Bronchial epithelial cell (primary cell): ENCODE measurements around the gene SDK2. TPM values are rescaled to one million over a fixed set of nuclear protein-coding genes. Genes with fewer than 3 reads are reported as not detected.

ENCODE experiments used
- DNase-seq: peaks from one replicate; pipeline ENCODE4 v3.0.0-alpha.2; 2010; ENCODE audit warnings: low read depth
- FAIRE-seq: peaks from 2 replicates; lab custom pipeline; 2011; peaks lifted over from hg19 to GRCh38; lab: Jason Lieb, UNC
- H3K27me3 ChIP-seq: 2 replicates; pipeline ENCODE4 v1.5.1; 2011; ENCODE audit warnings: low read length; ENCODE audit not compliant: control insufficient read depth, insufficient read depth
- H3K36me3 ChIP-seq: 2 replicates; pipeline ENCODE4 v1.5.1; 2011; ENCODE audit warnings: low read length; ENCODE audit not compliant: control insufficient read depth, insufficient read depth
- H3K4me3 ChIP-seq: 2 replicates; pipeline ENCODE4 v1.5.1; 2011; ENCODE audit warnings: mild to moderate bottlenecking, low read depth, low read length, control low read depth
- total RNA-seq: library from RNA; depleted of rRNA; stranded (reverse); fragments of >200 nt; gene quantifications from 2 replicates; pipeline ENCODE4 v1.2.1, GENCODE V29; 2014
- TF ChIP-seq, protein P1 (sequence below): IDR thresholded peaks from 2 replicates; pipeline ENCODE4 v1.5.1; 2011; ENCODE audit warnings: mild to moderate bottlenecking, moderate library complexity, low read length, control low read depth, inconsistent platforms; ENCODE audit not compliant: insufficient read depth, severe bottlenecking

Gene SDK2
- total RNA-seq, 1 donor from 2014 or later = 2.1 TPM

DNA sequence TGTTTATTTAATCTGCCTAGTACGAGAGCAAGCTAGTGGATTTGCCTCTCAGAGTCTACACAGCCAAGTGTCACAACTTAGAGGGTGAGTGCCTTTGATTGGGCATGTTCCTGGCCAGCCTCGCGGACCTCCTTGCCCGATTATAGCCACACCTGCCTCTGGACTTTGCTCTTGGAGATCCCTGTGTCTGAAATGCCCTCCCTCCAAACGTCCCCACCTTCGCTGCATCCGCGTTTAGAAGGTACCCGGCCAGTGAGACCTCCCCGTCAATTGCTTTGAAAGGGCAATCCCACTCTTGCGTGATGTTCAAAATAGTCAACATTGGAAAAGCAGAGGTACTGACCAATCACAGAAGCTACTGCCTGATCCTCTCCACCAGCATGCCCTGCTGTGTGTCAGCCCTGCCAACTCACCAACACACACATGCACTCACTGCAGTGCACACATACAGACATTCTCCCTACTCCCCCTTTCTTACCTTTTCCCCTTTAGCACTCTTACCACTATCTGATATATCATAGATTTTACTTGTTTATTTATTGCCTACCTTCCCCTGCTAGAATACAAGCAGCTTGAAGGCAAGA lies 6.5 kb upstream of the SDK2 start:
- TF ChIP-seq, protein P1, sequence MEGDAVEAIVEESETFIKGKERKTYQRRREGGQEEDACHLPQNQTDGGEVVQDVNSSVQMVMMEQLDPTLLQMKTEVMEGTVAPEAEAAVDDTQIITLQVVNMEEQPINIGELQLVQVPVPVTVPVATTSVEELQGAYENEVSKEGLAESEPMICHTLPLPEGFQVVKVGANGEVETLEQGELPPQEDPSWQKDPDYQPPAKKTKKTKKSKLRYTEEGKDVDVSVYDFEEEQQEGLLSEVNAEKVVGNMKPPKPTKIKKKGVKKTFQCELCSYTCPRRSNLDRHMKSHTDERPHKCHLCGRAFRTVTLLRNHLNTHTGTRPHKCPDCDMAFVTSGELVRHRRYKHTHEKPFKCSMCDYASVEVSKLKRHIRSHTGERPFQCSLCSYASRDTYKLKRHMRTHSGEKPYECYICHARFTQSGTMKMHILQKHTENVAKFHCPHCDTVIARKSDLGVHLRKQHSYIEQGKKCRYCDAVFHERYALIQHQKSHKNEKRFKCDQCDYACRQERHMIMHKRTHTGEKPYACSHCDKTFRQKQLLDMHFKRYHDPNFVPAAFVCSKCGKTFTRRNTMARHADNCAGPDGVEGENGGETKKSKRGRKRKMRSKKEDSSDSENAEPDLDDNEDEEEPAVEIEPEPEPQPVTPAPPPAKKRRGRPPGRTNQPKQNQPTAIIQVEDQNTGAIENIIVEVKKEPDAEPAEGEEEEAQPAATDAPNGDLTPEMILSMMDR = no peak
- Histone ChIP-seq H3K4me3 (no peak overlapping the region), H3K27me3 (peaks cover 4% of the 10 kb centered on the region), H3K36me3 (no peaks in the 10 kb centered on the region)
- FAIRE-seq (peak; percentile 32), DNase-seq (no peak)

DNA sequence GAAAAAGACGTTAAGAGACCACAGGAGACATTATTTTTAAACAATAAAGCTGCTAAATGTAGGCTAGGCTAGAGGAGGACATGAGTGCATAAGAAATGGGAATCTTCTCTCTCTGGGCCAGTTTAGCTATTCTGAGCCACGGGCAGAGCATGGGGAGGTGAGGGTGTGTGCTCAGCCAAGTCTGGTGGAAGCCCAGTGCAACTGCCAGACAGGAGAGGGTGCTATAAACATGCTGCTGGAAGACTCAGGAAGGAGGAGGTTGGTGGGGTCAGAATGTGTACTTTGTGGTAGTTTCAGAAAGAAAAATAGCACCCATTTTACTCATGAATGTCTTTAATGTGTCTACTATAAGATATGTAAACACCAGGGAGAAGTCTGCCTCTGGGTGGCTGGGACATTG lies 5.9 kb upstream of the SDK2 start:
- H3K36me3 ChIP-seq = no peaks in the 10 kb centered on the region
- DNase-seq = no peak
- FAIRE-seq = no peak
- no peak overlapping the region for H3K4me3 ChIP-seq
- TF ChIP-seq, protein P1 = peak; percentile 26
- peaks cover 4% of the 10 kb centered on the region for H3K27me3 ChIP-seq

DNA sequence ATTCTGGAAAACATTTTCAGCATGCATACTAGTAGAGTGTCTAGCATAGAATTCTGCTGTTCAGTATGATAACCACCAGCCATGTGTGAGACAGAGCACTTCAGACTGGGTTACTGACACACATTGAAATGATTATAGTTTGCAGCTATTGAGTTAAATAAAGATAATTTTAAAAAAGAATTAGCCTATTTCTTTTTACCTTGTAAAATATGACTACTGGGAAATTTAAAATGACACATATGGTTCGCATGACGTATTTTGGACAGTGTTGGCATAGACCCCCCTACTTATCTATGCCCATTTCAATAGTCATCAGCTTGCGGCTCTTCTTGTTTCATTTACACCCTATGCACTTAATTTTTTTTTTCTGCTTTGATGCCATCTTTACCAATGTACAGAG lies 4.7 kb upstream of the SDK2 start:
- peaks cover 4% of the 10 kb centered on the region for H3K27me3 ChIP-seq
- TF ChIP-seq, protein P1 = no peak
- no peak for FAIRE-seq

DNA sequence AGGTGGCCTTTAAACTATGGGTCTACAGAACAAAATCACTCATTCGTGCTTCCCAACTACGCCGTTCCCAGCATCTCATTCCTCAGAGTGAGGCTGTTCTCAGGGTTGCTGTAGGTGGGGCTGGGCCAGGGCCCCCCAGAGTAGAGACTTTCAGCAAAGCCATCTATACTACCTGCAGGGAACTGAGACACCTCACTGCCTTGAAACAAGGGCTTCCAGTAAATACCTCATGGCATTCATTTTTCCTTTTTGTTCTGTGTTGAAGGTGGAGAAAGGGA lies 4.2 kb upstream of the SDK2 start:
- no peak overlapping the region for H3K4me3 ChIP-seq

More for the DNA sequence above, 4.7 kb upstream of the SDK2 start:
- H3K4me3 ChIP-seq = no peak overlapping the region
- no peaks in the 10 kb centered on the region for H3K36me3 ChIP-seq
- no peak for DNase-seq

DNA sequence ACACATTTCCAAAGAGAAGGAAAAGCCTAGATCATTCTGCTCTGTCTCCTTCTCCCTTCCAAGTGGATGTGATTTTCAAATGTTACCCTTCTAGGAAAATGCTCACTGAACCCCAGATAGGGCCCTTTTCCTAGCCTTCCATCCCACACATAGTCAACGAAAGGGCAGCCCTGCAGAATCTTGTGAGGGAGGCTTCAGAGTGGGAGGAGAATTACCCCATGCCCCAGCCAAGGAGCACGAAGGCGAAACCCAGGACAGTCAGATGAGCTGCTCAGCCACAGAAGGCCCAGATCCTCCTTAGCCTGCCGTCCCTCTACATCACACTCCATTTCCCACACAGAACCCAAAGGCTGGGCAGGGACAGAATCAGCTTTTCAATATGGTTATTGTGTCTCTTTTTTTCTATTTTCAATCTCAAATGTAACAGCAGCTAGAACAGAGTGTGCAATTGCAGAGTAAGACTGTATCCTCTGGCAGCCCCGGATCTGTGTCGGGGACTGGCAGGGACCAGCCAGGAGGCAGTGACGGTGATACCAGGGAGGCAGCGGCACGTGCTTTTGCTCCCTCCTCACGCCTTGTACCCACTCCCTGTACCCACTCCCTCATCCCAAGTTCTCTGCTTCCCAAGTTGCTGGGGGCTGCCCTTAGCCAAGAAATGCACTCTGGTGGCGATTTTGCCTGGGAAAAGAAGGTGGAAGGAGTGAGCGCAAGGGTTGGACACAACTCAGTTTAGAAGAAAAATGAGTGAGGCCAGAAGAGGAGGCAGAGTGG lies 3.7 kb upstream of the SDK2 start:
- TF ChIP-seq, protein P1 = no peak
- FAIRE-seq (no peak), DNase-seq (no peak)
- H3K36me3 ChIP-seq = no peaks in the 10 kb centered on the region
- no peak overlapping the region for H3K4me3 ChIP-seq
- H3K27me3 ChIP-seq = peaks cover 4% of the 10 kb centered on the region

More for the DNA sequence above, 4.2 kb upstream of the SDK2 start:
- Histone ChIP-seq H3K36me3 (no peaks in the 10 kb centered on the region), H3K27me3 (peaks cover 4% of the 10 kb centered on the region)
- no peak for FAIRE-seq
- TF ChIP-seq, protein P1 = no peak
- no peak for DNase-seq
